ENCODE measurements around the gene ARHGEF33.

- no peak for TF ChIP-seq CTCF (IDR thresholded peaks at IDR 0.05)
- no peak for TF ChIP-seq POLR2A (IDR thresholded peaks at IDR 0.05)
- no peak for TF ChIP-seq POLR2AphosphoS5 (IDR thresholded peaks at IDR 0.05)
These were observed 91.5 kb downstream of the ARHGEF33 start for GRCh38 chr2:38981003-38981669.

Data from prostate gland (tissue), 2 donors.